HG03196 (cell line): ENCODE results near the gene LCE2D.

Experiments used
- ATAC-seq: cut with Tn5 transposase; IDR thresholded peaks from one replicate; pipeline ENCODE4 v1.9.1; 2021; ENCODE audit not compliant: unreplicated experiment

LCE2D gene

DNA sequence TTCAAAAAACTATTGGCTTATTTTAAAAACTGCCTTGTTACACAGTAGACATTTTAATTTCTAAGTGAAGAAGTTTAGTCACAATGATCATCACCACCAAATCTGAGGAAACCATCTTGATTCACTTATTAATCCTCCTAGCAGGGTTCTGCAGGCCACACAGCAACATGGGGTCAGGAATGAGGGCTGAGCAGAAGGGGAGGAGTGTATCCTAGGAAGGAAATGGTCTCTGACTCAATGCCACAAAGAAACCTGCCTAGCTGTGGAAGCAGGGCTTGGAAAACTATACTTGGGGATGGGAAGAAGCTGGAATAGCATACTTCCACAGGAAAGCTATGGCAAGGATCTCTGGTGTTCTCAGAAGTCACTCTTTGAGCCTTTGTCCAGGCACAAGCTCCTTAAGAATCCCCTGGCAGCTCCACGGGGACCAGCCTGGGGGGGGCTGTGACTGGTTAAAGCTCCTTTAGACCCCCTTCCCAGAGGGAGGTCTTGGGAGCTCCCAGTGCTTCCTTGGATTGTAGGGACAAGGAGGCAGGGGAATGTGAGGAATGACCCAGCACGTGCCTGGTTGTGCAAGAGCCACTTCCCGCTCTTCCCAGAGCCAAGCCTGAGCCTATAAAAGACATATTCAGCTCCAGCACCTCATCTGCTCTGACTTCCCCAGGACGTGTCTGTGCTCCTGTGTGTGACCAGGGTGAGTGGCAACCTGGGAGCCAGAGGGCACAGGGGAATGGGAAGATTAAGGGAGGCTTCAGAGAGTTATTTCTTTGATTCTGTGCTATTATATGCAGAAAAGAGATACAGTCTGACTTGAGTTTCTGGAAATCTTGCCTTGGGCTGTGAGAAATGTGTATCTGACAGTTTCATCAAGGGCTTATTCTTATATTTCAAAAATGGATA is 34.8 kb downstream of the LCE2D start, which contains the start of gene LCE2A:
Gene LCE2A (plus strand): TSS at position 645 of the 900 bp plus-strand sequence. CDS start 557 bp downstream, outside the sequence.
- ATAC-seq: no peak

DNA sequence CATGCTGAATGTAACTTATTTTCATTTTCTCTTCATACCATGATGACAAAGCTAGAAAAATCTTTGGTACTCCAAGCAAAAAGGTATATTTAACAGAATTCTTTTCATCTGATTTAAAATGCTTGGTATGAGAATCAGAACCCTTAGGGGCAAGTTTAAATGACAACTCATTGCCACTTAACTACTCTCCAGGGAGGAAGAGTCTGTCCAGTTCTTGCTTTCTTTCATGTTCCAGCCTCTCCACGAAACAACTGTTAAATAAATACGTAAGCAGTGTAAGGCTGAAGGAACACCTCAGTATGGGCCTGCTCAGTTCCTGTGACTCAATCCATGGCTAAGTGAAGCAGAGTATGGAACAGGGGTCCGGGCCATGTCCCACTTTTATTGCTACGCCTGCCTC is 36.6 kb downstream of the LCE2D start:
- ATAC-seq: no peak

DNA sequence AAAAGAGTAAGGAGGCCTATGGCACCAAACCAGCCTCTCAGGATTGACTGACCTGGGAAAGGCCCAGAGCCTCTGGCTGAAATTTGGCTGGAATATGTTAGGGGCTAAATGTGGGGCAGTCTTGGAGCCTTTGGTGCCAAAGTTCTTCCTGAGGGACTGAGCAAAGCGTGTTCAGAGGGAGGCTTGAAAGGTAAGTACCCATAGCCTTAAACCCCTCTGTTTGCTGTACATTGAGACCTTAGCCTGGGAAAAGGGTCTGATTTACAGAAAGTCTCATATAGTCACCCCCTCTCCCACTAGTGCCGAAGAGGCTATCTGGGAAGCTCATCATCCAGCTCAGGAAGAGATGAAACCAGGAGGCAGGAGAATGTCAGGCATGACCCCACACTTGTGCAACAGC is 44.7 kb downstream of the LCE2D start, which contains the start of gene LCE4A:
Gene LCE4A (plus strand): TSS at position 301 of the 400 bp plus-strand sequence. CDS start 916 bp downstream, outside the sequence.
- ATAC-seq: no peak
